ENCODE data around the gene USE1. TPM values are rescaled to one million over a fixed set of nuclear protein-coding genes. Genes with fewer than 3 reads are reported as not detected.

USE1 gene
- total RNA-seq, 1 experiment from 2014 or later = 11.8 TPM

DNA sequence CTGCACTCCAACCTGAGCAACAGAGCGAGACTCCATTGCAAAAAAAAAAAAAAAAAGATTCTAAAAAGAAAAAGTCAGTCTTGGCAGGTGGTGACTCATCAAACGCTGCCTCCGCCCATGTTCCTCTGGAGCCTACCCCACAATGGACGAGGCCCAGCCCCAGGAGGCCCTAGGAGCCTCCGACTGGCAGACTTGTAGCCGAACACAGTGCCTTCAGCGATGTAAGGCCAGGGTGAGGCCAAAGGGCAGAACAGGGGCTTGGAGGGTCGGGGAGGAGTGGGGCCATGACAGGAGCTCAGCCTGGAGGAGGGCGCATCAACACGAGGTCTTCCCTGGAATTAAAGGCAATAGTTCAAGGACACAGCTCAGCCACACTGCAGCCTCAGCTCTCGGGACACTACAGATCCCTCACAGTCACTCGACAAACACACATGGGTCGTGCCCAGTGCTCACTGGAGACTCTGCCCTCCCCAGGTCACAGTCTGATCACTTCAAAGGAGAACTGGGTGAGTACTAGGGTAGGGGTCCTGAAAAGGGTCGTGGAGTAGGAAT, 5.1 kb downstream of the USE1 start:
- peak; percentile 15 for DNase-seq
- H3K27me3 Mint-ChIP-seq (ENCODE audit: unreplicated experiment) = no peaks in the 10 kb centered on the region
- no peak overlapping the region for H3K4me3 Mint-ChIP-seq (ENCODE audit: low read depth, unreplicated experiment)
- H3K27ac Mint-ChIP-seq (ENCODE audit: unreplicated experiment) = no peak overlapping the region
- intact Hi-C loops (cut with micrococcal nuclease; ENCODE audit: unreplicated experiment) = no loop called here
- no TSS peak for BruUV-seq (replicated peaks)
- H3K36me3 Mint-ChIP-seq (ENCODE audit: insufficient read depth, unreplicated experiment) = peaks cover 22% of the 10 kb centered on the region
- TF ChIP-seq CTCF (IDR thresholded peaks at IDR 0.05; ENCODE audit: unreplicated experiment) = no peak
- H3K9me3 Mint-ChIP-seq (ENCODE audit: low read depth, unreplicated experiment) = no peaks in the 10 kb centered on the region
- H3K4me1 Mint-ChIP-seq (ENCODE audit: low read depth, unreplicated experiment) = no peaks in the 10 kb centered on the region
- CTCF ChIA-PET = interaction anchor here (0.7 kb wide), 1 partner anchor 110 kb away, joined by 5 read pairs; no protein-coding TSS in a partner anchor

- Mint-ChIP-seq H3K4me1 (ENCODE audit: low read depth, unreplicated experiment) (no peaks in the 10 kb centered on the region), H3K4me3 (ENCODE audit: low read depth, unreplicated experiment) (peak overlapping the region; percentile 91), H3K27me3 (ENCODE audit: unreplicated experiment) (no peaks in the 10 kb centered on the region), H3K27ac (ENCODE audit: unreplicated experiment) (no peak overlapping the region), H3K9me3 (ENCODE audit: low read depth, unreplicated experiment) (no peaks in the 10 kb centered on the region), H3K36me3 (ENCODE audit: insufficient read depth, unreplicated experiment) (peaks cover 25% of the 10 kb centered on the region)
- no TSS peak for BruUV-seq (replicated peaks)
- intact Hi-C loops (cut with micrococcal nuclease; ENCODE audit: unreplicated experiment) = no loop called here
- CTCF ChIA-PET = no interaction called here
- TF ChIP-seq CTCF (IDR thresholded peaks at IDR 0.05; ENCODE audit: unreplicated experiment) = no peak
- DNase-seq = no peak
Measured at GRCh38 chr19:17225053-17225452, 9.9 kb downstream of the USE1 start.

DNA sequence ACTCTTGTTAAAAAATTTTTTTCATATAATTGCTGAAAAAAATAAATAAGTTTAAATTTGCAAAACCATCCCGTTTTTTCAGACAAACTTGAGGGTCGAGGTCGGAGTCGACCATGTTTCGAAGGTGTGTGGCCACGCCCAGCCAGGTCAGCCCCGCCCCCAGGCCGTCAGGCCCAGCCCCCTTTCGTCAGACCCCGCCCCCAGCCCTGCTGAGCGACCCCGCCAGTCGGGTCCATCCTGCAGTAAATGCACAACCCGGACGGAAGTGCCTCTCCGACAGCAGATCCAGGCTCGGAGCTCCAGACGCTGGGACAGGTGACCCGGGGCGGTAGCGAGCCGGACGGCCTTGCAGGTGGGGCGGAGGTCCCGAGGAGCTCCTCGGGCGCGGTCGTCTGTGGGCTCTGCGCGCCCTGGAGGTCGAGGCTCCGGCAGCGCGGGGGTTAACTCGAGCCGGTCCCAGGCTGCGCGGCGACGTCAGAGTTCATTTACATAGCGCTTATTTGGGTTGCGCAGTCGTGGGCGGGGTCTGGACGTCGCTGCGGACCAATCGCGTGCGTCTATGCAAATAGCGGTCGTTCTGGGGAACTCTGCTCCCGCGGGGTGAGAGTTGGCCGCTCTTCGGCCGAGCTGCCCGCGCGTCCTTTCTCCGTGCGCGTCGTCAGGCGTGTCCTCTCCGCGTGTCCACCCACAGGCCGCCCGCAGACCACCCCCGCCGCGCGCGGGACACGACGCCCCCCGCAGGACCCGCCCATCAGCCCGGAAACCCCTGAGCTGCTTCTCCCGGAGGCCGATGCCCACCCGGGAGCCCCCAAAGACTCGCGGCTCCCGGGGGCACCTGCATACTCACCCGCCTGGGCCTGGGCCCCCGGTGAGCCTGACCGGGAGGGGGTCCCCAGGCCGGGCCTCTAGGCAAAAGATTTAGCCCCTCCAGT, 11.1 kb downstream of the USE1 start, which contains the start of gene OCEL1:
TSS of gene OCEL1 (plus strand) at position 225 of the 932 bp plus-strand sequence. CDS start at position 247, 22 bp downstream.
- BruUV-seq (replicated peaks) = no TSS peak
- DNase-seq = peak; percentile 92
- Mint-ChIP-seq H3K4me1 (ENCODE audit: low read depth, unreplicated experiment) (no peaks in the 10 kb centered on the region), H3K4me3 (ENCODE audit: low read depth, unreplicated experiment) (peak within 1 kb of the TSS; percentile 91), H3K27me3 (ENCODE audit: unreplicated experiment) (no peaks in the 10 kb centered on the region), H3K36me3 (ENCODE audit: insufficient read depth, unreplicated experiment) (peaks cover 34% of the 10 kb centered on the region), H3K9me3 (ENCODE audit: low read depth, unreplicated experiment) (no peaks in the 10 kb centered on the region), H3K27ac (ENCODE audit: unreplicated experiment) (peak within 1 kb of the TSS; percentile 89)
- CTCF ChIA-PET = interaction anchor here (0.6 to 1.4 kb wide), 2 partner anchors 11 to 1800 kb away, joined by 4 to 5 read pairs; partner anchors contain the start of gene USE1
- no peak for TF ChIP-seq CTCF (IDR thresholded peaks at IDR 0.05; ENCODE audit: unreplicated experiment)
- intact Hi-C loops (cut with micrococcal nuclease; ENCODE audit: unreplicated experiment) = no loop called here

DNA sequence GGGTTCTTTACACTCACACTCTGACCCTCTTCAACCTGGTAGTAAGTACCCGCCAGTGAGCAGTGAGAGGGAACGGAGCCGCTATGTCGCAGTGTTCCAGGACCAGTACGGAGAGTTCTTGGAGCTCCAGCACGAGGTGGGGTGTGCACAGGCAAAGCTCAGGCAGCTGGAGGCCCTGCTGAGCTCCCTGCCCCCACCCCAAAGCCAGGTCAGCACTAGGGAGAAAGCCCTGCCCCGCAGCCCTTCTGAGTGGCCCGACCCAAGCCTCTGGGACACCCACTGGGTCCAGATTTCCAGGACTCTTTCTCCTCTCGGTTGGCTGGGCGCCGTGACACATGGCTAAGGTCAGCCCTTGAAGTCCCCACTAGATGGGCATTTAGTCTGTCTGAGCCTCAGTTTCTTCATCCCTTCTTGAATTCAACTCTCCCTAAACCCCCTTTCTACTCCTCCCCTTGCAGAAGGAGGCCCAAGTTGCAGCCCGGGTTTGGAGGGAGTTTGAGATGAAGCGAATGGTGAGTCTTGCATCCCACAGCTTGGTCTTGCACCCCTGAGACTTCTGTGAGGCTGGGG, 12.7 kb downstream of the USE1 start:
- peaks cover 45% of the 10 kb centered on the region for H3K36me3 Mint-ChIP-seq (ENCODE audit: insufficient read depth, unreplicated experiment)
- no peaks in the 10 kb centered on the region for H3K4me1 Mint-ChIP-seq (ENCODE audit: low read depth, unreplicated experiment)
- no peak overlapping the region for H3K27ac Mint-ChIP-seq (ENCODE audit: unreplicated experiment)
- DNase-seq = no peak
- no TSS peak for BruUV-seq (replicated peaks)
- no peak overlapping the region for H3K4me3 Mint-ChIP-seq (ENCODE audit: low read depth, unreplicated experiment)
- CTCF ChIA-PET = interaction anchor here (0.6 to 0.7 kb wide), 2 partner anchors 128 to 230 kb away, joined by 3 read pairs; no protein-coding TSS in a partner anchor
- no peaks in the 10 kb centered on the region for H3K9me3 Mint-ChIP-seq (ENCODE audit: low read depth, unreplicated experiment)
- no peak for TF ChIP-seq CTCF (IDR thresholded peaks at IDR 0.05; ENCODE audit: unreplicated experiment)
- intact Hi-C loops (cut with micrococcal nuclease; ENCODE audit: unreplicated experiment) = no loop called here
- no peaks in the 10 kb centered on the region for H3K27me3 Mint-ChIP-seq (ENCODE audit: unreplicated experiment)
